BLaER1 treated with 17β-estradiol and CSF1 and Interleukin-3, amounts not matched to agents 10 nM and 100 nM (cell line): ENCODE measurements around the gene CAPSL.
A peak's percentile ranks its signal among the peaks of the same experiment; 100 is the strongest.
"Not testable (repeated sequence)": the region's sequence is repeated elsewhere in the genome, so short reads cannot be mapped to it uniquely, and the experiment has no call there.

Source experiments
- H3K27ac ChIP-seq, 11 experiments: shearing (Covaris generic); formaldehyde crosslinking; 2 replicates each; pipeline ENCODE4 v1.8.1; 2022
- H3K27me3 ChIP-seq, 11 experiments: shearing (Covaris generic); formaldehyde crosslinking; 2 replicates each; pipeline ENCODE4 v1.8.1; 2022
- H3K36me3 ChIP-seq, 11 experiments: shearing (Covaris generic); formaldehyde crosslinking; 2 replicates each; pipeline ENCODE4 v1.8.1; 2022
- H3K4me1 ChIP-seq, 10 experiments: shearing (Covaris generic); formaldehyde crosslinking; 2 replicates each; pipeline ENCODE4 v1.8.1; 2022
- H3K4me2 ChIP-seq, 11 experiments: shearing (Covaris generic); formaldehyde crosslinking; 2 replicates each; pipeline ENCODE4 v1.8.1; 2022
- H3K4me3 ChIP-seq, 10 experiments: shearing (Covaris generic); formaldehyde crosslinking; 2 replicates each; pipeline ENCODE4 v1.8.1; 2022
- H3K9ac ChIP-seq, 11 experiments: shearing (Covaris generic); formaldehyde crosslinking; 2 replicates each; pipeline ENCODE4 v1.8.1; 2022
- H3K9me3 ChIP-seq, 11 experiments: shearing (Covaris generic); formaldehyde crosslinking; replicated peaks in 1 of 11; 2 replicates each; pipeline ENCODE4 v1.8.1; 2022
- H4K20me1 ChIP-seq, 11 experiments: shearing (Covaris generic); formaldehyde crosslinking; 2 replicates each; pipeline ENCODE4 v1.8.1; 2022
- Cebpa-rat ChIP-seq, 11 experiments: shearing (Covaris generic); IDR thresholded peaks; 2 replicates each; pipeline ENCODE4 v1.8.1; 2022

CAPSL gene

DNA sequence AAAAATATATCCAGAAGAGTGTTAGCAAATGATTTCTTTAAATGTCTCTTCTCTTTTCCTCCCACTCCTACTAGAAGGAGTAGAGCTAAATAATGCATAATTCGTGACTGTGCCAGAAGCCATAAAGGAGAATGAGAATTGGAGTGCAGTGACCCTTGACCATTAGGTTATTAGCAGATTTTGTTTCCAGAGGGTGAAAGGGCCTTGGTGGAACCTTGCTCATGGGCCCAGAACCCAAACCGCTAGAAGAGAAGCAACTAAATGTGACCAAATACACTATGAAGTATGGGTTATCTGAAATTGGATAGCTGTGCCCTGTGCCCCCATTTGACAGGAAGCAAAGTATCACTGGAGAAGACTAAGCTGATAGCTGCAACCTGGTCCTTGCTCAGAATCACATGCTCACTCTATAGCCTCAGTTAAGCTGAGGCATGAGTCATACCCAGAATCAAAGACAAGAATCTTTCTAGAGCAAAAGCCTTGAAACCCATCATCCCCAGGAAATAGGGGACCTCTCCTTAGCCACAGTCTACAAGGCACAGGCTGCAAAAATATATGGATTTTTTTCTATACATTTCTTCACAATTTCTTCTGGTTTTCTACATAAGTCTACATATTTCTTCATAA, 36.3 kb downstream of the CAPSL start:
- Histone ChIP-seq H3K4me1 (peaks cover 19 to 100% (median 86%) of the 10 kb centered on the region in 10 experiments), H3K27me3 (no peaks in the 10 kb centered on the region), H3K9me3 (peaks cover 17 to 26% (median 20%) of the 10 kb centered on the region in 11 experiments), H3K27ac (peak overlapping the region in 6 of 11 experiments; percentile 87 to 96 (median 90); a peak in 12 of 22 replicates), H3K36me3 (peaks cover 0 to 13% (median 0%) of the 10 kb centered on the region in 11 experiments; a peak in 5 of 22 replicates), H3K4me2 (peak overlapping the region; percentile 17 to 88 (median 64); a peak in 20 of 22 replicates), H3K9ac (peak overlapping the region in 2 of 11 experiments; percentile 5 to 80; a peak in 2 of 22 replicates), H4K20me1 (no peaks in the 10 kb centered on the region), H3K4me3 (no peak overlapping the region)
- no peak for TF ChIP-seq Cebpa-rat (IDR thresholded peaks at IDR 0.05)

DNA sequence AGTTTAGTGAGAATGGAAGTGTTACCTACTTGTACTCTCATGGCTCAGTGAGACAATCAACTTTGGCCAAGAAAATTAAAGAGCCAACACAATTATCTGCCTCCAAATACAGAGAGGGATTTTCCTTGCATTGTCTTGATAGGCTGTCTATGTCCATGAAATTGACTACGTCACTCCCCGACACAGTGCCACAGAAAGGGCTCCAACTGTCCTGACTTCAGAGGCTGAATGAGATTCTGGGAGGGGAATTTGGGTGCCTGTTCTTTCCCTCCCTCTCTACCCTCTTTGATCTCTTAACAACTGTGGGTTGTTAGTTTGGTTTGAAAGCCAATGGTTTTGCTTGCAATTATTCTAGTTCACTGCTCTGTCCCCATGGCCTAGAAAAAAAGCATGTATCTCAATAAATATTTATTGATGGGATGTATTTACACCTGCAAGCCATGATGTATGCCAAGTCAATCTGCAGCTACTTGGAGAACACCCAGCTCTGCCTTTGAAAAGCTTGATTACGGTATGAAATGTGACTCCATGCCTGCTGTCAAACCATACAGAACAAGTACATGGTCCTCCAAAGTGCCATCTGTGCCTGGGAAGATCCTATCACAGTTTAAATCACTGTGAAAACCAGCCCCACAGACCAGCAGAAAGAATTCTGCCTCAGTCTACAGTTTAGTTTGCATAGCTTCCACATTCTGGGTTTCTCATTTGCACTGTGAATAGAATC, 37.3 kb downstream of the CAPSL start:
- H3K9ac ChIP-seq: peak overlapping the region in 5 of 11 experiments; percentile 49 to 80 (median 65); a peak in 10 of 22 replicates
- H3K36me3 ChIP-seq: peaks cover 0 to 16% (median 0%) of the 10 kb centered on the region in 11 experiments; a peak in 5 of 22 replicates
- H3K4me1 ChIP-seq: peaks cover 19 to 96% (median 76%) of the 10 kb centered on the region in 10 experiments
- peak overlapping the region in 1 of 10 experiments; percentile 22; a peak in 2 of 20 replicates for H3K4me3 ChIP-seq
- H3K27ac ChIP-seq: peak overlapping the region in 8 of 11 experiments; percentile 18 to 96 (median 88); a peak in 15 of 22 replicates
- no peaks in the 10 kb centered on the region for H3K27me3 ChIP-seq
- no peak for TF ChIP-seq Cebpa-rat (IDR thresholded peaks at IDR 0.05)
- no peaks in the 10 kb centered on the region for H4K20me1 ChIP-seq
- H3K4me2 ChIP-seq: peak overlapping the region in 9 of 11 experiments; percentile 52 to 88 (median 75); a peak in 18 of 22 replicates
- H3K9me3 ChIP-seq: peaks cover 15 to 31% (median 22%) of the 10 kb centered on the region in 11 experiments

DNA sequence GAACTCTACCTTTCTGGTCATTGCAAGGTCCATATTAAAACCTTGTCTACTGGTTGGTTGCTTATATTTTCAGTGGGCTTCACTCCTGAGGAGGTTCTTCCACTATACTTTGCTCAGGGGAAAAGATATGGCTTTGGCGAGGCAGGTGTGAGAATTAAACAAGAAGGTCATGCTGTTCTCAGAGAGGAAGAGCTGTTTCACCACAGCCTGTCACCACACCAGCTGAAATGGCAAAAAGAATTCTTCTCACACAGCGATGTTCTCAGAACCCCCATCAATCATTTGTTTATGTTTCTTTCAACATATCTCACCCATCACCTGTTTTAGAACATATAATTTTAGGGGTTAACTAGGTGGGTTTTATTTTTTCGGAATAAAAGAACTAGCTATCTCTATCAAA, 38.6 kb downstream of the CAPSL start:
- peaks cover 0 to 18% (median 0%) of the 10 kb centered on the region in 11 experiments; a peak in 5 of 22 replicates for H3K36me3 ChIP-seq
- H4K20me1 ChIP-seq: no peaks in the 10 kb centered on the region
- H3K4me2 ChIP-seq: peak overlapping the region; percentile 29 to 88 (median 72); a peak in 21 of 22 replicates
- H3K27ac ChIP-seq: peak overlapping the region in 9 of 11 experiments; percentile 3 to 96 (median 88); a peak in 17 of 22 replicates
- no peaks in the 10 kb centered on the region for H3K27me3 ChIP-seq
- H3K9ac ChIP-seq: peak overlapping the region in 8 of 11 experiments; percentile 17 to 80 (median 56); a peak in 14 of 22 replicates
- H3K4me1 ChIP-seq: peaks cover 14 to 96% (median 70%) of the 10 kb centered on the region in 10 experiments
- H3K9me3 ChIP-seq: peaks cover 12 to 45% (median 32%) of the 10 kb centered on the region in 11 experiments
- 0 out of 22 replicates have a peak, but pooled peaks of 1 of the 11 experiments have one; percentile 29 for TF ChIP-seq Cebpa-rat (IDR thresholded peaks at IDR 0.05)
- no peak overlapping the region; a peak in 1 of 20 replicates for H3K4me3 ChIP-seq

DNA sequence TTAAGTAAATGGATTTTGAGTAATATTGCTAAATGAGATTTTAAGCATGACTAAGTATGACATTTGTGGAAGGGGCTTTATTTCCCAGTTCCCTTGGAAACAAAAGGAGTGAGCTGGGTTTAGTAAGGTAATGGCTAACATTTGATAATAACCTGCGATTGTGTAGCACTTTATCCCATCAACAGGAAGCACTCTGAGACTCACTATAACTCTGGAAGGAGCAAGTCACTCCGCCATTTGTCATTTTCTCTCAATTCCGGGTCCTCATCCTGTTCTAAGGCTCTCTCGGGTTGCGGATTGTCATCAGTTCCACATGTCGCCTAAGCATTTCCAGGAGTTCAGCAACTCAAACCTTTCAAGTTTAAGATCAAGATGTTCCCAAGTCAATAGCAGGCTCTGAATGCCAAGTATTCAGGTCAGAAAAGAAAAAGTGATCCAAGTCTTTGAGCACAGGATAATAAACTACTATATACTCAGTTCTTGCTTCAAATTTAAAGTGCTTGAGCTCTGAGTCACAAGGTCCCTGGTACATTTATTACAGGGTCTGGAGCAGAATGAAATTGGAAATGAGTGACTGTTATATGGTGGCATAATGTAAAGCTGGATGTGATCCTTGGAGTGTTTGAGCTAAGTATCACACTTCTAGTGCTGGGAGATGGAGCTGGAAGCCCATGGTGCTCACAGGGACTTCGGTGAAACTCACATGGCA, 39.3 kb downstream of the CAPSL start:
- Histone ChIP-seq H3K4me2 (peak overlapping the region in 10 of 11 experiments; percentile 52 to 88 (median 74); a peak in 21 of 22 replicates), H4K20me1 (no peaks in the 10 kb centered on the region), H3K4me3 (no peak overlapping the region), H3K27ac (peak overlapping the region in 9 of 11 experiments; percentile 3 to 96 (median 88); a peak in 17 of 22 replicates), H3K9me3 (peaks cover 7 to 45% (median 32%) of the 10 kb centered on the region in 11 experiments), H3K36me3 (peaks cover 0 to 16% (median 0%) of the 10 kb centered on the region in 11 experiments; a peak in 5 of 22 replicates), H3K27me3 (no peaks in the 10 kb centered on the region), H3K4me1 (peaks cover 13 to 91% (median 66%) of the 10 kb centered on the region in 10 experiments), H3K9ac (peak overlapping the region in 7 of 11 experiments; percentile 36 to 80 (median 64); a peak in 12 of 22 replicates)
- no peak for TF ChIP-seq Cebpa-rat (IDR thresholded peaks at IDR 0.05)

DNA sequence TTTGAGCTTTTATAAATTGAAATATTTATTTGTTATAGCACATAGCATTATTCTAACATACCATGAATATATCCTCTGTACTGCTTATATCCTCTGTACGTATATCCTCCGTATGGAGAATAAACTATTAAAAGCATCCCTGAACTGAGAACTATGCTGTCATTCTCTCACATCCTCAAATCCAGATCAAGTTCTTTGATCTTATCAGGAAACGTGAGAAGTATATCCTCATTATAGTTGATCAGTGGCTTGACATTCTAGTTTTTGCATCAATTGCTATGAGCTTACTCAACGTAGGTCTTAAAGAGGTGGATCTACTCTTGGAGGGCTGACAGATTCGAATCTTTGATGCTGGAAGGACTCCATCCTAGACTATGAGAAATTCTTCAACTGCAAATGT, 44.3 kb downstream of the CAPSL start:
- no peak overlapping the region for H3K4me3 ChIP-seq
- H3K36me3 ChIP-seq: peaks cover 0 to 31% (median 0%) of the 10 kb centered on the region in 11 experiments; a peak in 4 of 22 replicates
- peaks cover 0 to 70% (median 26%) of the 10 kb centered on the region in 10 experiments; a peak in 17 of 20 replicates for H3K4me1 ChIP-seq
- no peak overlapping the region for H3K27ac ChIP-seq
- H3K9ac ChIP-seq: no peak overlapping the region
- H3K9me3 ChIP-seq: peaks cover 35 to 78% (median 66%) of the 10 kb centered on the region in 11 experiments
- H3K4me2 ChIP-seq: no peak overlapping the region
- no peak for TF ChIP-seq Cebpa-rat (IDR thresholded peaks at IDR 0.05)
- no peaks in the 10 kb centered on the region for H4K20me1 ChIP-seq
- no peaks in the 10 kb centered on the region for H3K27me3 ChIP-seq

DNA sequence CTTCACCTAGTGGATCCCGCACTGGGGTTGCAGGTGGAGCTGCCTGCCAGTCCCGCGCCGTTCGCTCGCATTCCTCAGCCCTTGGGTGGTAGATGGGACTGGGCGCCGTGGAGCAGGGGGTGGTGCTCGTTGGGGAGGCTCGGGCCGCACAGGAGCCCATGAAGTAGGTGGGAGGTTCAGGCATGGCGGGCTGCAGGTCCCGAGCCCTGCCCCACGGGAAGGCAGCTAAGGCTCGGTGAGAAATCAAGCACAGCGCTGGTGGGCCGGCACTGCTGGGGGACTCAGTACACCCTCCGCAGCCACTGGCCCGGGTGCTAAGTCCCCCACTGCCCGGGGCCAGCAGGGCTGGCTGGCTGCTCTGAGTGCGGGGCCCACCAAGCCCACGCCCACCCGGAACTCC, 45.6 kb downstream of the CAPSL start:
- not testable (repeated sequence) for H3K4me2 ChIP-seq, H4K20me1 ChIP-seq, H3K9ac ChIP-seq, H3K4me3 ChIP-seq, H3K27me3 ChIP-seq
- Histone ChIP-seq H3K4me1 (peaks cover 0 to 67% (median 20%) of the 10 kb centered on the region in 10 experiments; a peak in 15 of 20 replicates), H3K9me3 (peaks cover 35 to 82% (median 70%) of the 10 kb centered on the region in 11 experiments), H3K27ac (0 out of 22 replicates have a peak overlapping the region, but pooled peaks of 1 of the 11 experiments have one; percentile 1), H3K36me3 (peaks cover 0 to 33% (median 0%) of the 10 kb centered on the region in 11 experiments; a peak in 5 of 22 replicates)

DNA sequence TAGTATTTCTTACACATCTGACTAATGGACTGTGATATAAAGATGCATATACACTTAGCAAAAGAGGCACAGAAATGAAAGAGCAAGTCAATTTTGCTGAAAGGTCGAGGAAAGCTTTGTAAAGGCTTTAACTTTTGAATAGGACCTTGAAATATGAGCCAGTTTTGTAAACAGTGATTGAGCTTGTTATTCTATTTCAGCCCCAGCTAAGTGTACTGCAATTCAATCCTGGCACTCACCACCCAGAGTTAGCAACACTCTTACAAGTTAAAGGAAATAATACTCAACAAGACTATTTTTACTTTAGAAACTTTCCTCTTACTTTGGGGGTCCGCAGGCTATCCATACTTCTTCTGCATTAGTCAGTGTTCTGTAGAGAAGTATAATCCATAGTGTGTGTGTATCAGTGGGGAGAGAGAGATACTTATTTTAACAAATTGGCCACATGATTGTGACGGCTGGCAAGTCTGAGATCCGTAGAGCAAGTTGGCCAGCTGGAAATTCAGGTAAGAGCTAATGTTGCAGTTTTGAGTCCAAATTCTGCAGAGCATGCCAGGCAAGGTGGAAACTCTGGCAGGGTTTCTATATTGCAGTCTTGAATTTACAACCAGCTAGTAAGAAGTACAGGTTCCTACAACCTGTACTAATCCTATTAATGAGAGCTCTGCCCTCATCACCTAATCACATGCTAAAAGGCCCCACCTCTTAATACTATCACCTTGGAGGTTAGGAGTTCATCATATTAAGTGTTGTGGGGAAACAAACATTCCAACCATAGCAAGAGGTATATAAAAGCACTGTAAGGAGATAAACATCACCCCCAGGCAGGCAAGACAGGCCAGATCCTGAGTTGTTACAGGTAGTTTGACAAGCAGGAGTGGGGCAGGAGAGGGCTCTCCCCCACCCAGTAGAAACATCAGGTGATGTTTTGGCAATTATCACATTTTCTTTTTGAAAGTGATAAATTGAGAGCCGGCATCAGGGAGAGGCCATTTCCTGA, 48.1 kb downstream of the CAPSL start:
- Histone ChIP-seq H3K9me3 (peaks cover 41 to 71% (median 63%) of the 10 kb centered on the region in 11 experiments), H3K4me1 (peaks cover 13 to 71% (median 39%) of the 10 kb centered on the region in 10 experiments), H4K20me1 (no peaks in the 10 kb centered on the region), H3K27ac (peak overlapping the region in 4 of 11 experiments; percentile 34 to 56 (median 50); a peak in 6 of 22 replicates), H3K4me3 (peak overlapping the region in 1 of 10 experiments; percentile 14; a peak in 1 of 20 replicates), H3K9ac (no peak overlapping the region), H3K36me3 (peaks cover 0 to 28% (median 0%) of the 10 kb centered on the region in 11 experiments; a peak in 5 of 22 replicates), H3K4me2 (peak overlapping the region in 6 of 11 experiments; percentile 0 to 36 (median 28); a peak in 8 of 22 replicates), H3K27me3 (no peaks in the 10 kb centered on the region)
- TF ChIP-seq Cebpa-rat (IDR thresholded peaks at IDR 0.05): no peak
